ENCODE data around the gene RNF38. TPM values are rescaled to one million over a fixed set of nuclear protein-coding genes. Genes with fewer than 3 reads are reported as not detected.

RNF38 gene
- total RNA-seq, 2 donors from 2014 or later, result 27.8 to 99.6 TPM

GRCh38 chr9:36346569-36346968, 53.5 kb downstream of the RNF38 start:
- no peak for DNase-seq (ENCODE audit: low spot score)
- no peaks in the 10 kb centered on the region for H3K4me1 ChIP-seq (replicated peaks)
- no peak overlapping the region for H3K4me3 ChIP-seq
- no peaks in the 10 kb centered on the region for H3K27me3 ChIP-seq (replicated peaks; ENCODE audit: insufficient read depth)
- H3K27ac ChIP-seq, result no peak overlapping the region
- intact Hi-C loops (cut with DNase I), result no loop called here
- WGBS, result 93% methylated on average over 3 of the region's 3 CpGs
- H3K36me3 ChIP-seq, result no peaks in the 10 kb centered on the region
- no peaks in the 10 kb centered on the region for H3K9me3 ChIP-seq
- TF ChIP-seq POLR2AphosphoS5 (IDR thresholded peaks at IDR 0.05), result no peak
- no peak for TF ChIP-seq POLR2A (IDR thresholded peaks at IDR 0.05)
- no peak for TF ChIP-seq CTCF (IDR thresholded peaks at IDR 0.05)

DNA sequence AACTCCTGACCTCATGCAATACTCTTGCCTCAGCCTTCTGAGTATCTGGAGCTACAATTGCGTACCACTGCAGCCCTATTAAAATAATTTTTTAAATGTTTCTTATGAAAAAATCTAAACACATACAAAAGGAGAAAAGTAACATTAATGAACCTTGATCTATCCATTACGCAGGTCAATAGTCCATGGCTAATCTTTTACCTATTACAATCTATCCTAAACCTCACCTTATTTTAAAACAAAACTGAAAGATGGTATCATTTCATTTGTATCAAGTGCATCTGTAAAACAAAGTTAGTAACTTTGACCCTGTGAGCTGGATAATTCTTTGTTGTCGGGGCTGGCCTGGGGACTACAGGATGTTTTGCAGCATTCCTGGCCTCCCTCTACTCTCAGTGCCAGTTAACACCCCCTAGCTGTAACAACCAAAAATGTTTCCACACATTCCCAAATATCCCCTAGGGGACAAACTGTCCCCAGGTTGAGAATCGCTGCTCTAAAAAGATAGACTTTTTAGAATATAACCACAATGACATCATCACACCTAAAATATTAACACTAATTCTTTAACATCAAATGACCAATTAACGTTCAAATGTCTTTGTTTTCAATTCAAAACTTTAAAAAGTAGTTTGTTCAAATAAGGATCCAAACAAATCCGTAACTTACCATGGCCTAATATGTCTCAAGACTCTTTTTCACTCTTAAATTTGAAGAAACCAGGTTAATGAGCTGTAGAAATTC, 54.8 kb downstream of the RNF38 start:
- no peak for DNase-seq (ENCODE audit: low spot score)
- intact Hi-C loops (cut with DNase I), result no loop called here
- TF ChIP-seq CTCF (IDR thresholded peaks at IDR 0.05), result no peak
- no peak for TF ChIP-seq POLR2A (IDR thresholded peaks at IDR 0.05)
- no peak for TF ChIP-seq POLR2AphosphoS5 (IDR thresholded peaks at IDR 0.05)
- Histone ChIP-seq H3K27ac (no peak overlapping the region), H3K36me3 (no peaks in the 10 kb centered on the region), H3K4me3 (no peak overlapping the region), H3K27me3 (replicated peaks; ENCODE audit: insufficient read depth) (no peaks in the 10 kb centered on the region), H3K4me1 (replicated peaks) (no peaks in the 10 kb centered on the region), H3K9me3 (no peaks in the 10 kb centered on the region)
- 83% methylated on average over 6 of the region's 6 CpGs for WGBS

DNA sequence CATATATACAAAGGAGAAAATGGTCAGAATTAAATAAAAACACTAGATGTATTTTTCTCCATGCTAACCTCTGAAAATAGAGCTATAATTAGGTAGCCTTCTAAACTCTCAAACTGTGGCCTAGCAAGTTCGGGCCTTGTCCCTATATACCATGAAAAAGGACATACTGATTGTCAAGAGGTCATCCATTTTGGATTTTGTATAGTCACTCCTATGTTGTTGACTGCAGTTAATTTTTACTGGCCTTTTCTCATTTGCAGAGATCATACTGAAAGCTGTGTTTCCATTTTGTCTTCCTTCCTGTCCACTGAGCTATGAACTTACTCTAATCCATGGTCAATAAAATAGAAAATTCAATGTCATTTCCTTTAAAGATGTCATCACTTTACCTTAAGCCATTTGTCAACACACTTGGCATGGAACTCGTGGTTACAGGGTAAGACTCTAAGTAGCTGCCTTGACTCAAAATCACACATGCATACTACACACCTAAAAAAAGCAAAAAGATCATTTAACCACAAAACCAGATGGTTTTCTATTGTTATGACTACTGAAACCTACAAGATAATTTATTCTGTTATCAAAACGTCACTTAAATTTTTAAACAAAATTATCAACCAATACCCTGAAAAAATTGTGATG, 58.0 kb downstream of the RNF38 start:
- Histone ChIP-seq H3K27ac (no peak overlapping the region), H3K4me3 (no peak overlapping the region), H3K4me1 (replicated peaks) (no peaks in the 10 kb centered on the region), H3K9me3 (no peaks in the 10 kb centered on the region), H3K36me3 (peaks cover 0 to 6% of the 10 kb centered on the region in 2 donors), H3K27me3 (replicated peaks; ENCODE audit: insufficient read depth) (no peaks in the 10 kb centered on the region)
- TF ChIP-seq CTCF (IDR thresholded peaks at IDR 0.05), result no peak
- no peak for TF ChIP-seq POLR2AphosphoS5 (IDR thresholded peaks at IDR 0.05)
- no peak for TF ChIP-seq POLR2A (IDR thresholded peaks at IDR 0.05)
- intact Hi-C loops (cut with DNase I), result no loop called here
- DNase-seq (ENCODE audit: low spot score), result no peak
- 77% methylated on average over 3 of the region's 3 CpGs for WGBS

DNA sequence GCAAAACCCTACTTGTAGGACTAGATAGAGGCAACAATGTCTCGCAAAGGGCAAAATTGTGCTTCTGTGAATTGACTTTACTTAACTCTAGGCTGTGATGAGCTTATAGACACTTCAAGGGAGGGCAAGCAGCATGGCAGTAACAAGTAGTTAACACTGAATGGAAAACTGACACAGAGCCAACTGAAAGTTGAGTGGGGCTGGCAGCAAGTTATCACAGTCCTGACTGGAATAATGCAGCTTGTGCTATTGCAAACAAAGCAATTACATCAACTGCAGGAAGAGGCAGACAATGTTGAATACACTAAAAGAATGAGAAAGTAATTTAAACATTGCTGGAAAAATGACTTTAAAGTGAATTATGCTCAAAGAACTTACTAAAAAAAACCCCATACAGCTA, 62.2 kb downstream of the RNF38 start:
- Histone ChIP-seq H3K4me3 (no peak overlapping the region), H3K4me1 (replicated peaks) (no peaks in the 10 kb centered on the region), H3K36me3 (peaks cover 0 to 6% of the 10 kb centered on the region in 2 donors), H3K27me3 (replicated peaks; ENCODE audit: insufficient read depth) (no peaks in the 10 kb centered on the region), H3K27ac (no peak overlapping the region), H3K9me3 (no peaks in the 10 kb centered on the region)
- WGBS, result 70% methylated on average over 1 of the region's 1 CpG
- intact Hi-C loops (cut with DNase I), result no loop called here
- no peak for DNase-seq (ENCODE audit: low spot score)
- TF ChIP-seq CTCF (IDR thresholded peaks at IDR 0.05), result no peak
- no peak for TF ChIP-seq POLR2A (IDR thresholded peaks at IDR 0.05)
- TF ChIP-seq POLR2AphosphoS5 (IDR thresholded peaks at IDR 0.05), result no peak

- Histone ChIP-seq H3K27ac (no peak overlapping the region), H3K36me3 (peaks cover 0 to 6% of the 10 kb centered on the region in 2 donors), H3K4me3 (no peak overlapping the region), H3K4me1 (replicated peaks) (no peaks in the 10 kb centered on the region), H3K9me3 (no peaks in the 10 kb centered on the region), H3K27me3 (replicated peaks; ENCODE audit: insufficient read depth) (no peaks in the 10 kb centered on the region)
- WGBS, result 55% methylated on average over 2 of the region's 2 CpGs
- no peak for DNase-seq (ENCODE audit: low spot score)
- intact Hi-C loops (cut with DNase I), result no loop called here
- no peak for TF ChIP-seq CTCF (IDR thresholded peaks at IDR 0.05)
Measured at GRCh38 chr9:36337002-36337401, 63.1 kb downstream of the RNF38 start.

Data from prostate gland (tissue), 2 donors.